WI38 (cell line): ENCODE data around the gene ADAT3.

Experiments used
- H3K4me3 ChIP-seq: 2 replicates; pipeline ENCODE4 v1.5.1; 2011; ENCODE audit warnings: low read depth, mild to moderate bottlenecking, control low read depth, low read length
- TF ChIP-seq, protein P1 (sequence below): IDR thresholded peaks from 2 replicates; pipeline ENCODE4 v1.5.1; 2012; ENCODE audit warnings: low read depth, mild to moderate bottlenecking, control low read depth, low read length

ADAT3 gene

DNA sequence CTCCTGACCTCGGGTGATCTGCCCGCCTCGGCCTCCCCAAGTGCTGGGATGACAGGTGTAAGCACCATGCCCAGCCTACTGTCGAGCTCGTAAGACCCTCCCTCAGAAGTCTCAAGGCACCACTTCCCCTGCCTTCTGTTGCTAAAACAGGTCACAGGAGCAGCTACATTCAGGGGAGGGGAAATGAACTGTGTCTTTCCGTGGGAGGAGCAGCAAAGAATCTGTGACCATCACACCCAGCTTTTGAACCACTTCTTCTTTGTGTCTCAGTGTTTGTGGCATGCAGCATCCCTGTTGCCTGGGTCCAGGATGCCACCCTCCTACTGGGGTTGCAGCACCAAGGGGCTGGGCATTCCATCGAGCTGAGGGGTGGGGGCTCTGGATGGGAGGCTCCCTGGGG, 28.0 kb downstream of the ADAT3 start:
- H3K4me3 ChIP-seq: no peak overlapping the region
- TF ChIP-seq, protein P1, sequence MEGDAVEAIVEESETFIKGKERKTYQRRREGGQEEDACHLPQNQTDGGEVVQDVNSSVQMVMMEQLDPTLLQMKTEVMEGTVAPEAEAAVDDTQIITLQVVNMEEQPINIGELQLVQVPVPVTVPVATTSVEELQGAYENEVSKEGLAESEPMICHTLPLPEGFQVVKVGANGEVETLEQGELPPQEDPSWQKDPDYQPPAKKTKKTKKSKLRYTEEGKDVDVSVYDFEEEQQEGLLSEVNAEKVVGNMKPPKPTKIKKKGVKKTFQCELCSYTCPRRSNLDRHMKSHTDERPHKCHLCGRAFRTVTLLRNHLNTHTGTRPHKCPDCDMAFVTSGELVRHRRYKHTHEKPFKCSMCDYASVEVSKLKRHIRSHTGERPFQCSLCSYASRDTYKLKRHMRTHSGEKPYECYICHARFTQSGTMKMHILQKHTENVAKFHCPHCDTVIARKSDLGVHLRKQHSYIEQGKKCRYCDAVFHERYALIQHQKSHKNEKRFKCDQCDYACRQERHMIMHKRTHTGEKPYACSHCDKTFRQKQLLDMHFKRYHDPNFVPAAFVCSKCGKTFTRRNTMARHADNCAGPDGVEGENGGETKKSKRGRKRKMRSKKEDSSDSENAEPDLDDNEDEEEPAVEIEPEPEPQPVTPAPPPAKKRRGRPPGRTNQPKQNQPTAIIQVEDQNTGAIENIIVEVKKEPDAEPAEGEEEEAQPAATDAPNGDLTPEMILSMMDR: no peak

DNA sequence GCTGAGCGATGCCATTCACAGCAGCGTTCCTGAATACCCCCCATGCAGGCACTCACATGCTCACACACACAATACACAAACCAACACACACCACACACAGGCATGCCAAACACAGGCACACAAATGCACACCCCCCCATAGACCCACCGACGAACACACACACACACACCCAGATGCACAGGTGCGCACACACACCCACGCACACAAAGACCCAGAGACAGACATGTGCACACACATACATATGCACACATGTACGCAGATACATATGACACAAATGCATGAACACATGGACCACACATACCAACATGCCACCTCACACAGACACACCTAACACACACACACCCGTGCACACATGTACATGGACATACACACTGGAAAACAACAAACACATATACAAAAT, 28.7 kb downstream of the ADAT3 start:
- no peak overlapping the region for H3K4me3 ChIP-seq
- TF ChIP-seq, protein P1: no peak

GRCh38 chr19:1935484-1936208, 30.4 kb downstream of the ADAT3 start:
- H3K4me3 ChIP-seq: no peak overlapping the region
- TF ChIP-seq, protein P1: no peak

DNA sequence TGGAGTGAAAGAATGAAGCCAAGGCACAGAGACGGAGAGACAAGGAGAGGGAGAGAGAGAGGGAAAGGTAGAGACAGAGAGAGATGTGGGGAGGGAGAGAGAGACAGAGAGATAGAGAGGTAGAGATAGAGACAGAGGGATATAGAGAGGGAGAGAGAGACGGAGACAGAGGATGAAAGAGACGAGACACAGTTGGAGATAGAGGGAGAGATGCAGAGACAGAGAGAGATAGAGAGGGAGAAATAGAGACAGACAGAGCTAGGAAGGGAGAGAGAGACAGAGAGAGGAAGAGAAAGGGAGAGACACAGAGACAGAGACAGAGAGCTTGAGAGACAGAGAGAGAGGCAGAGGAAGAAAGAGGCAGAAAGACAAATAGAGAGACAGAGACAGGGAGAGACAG, 31.2 kb downstream of the ADAT3 start:
- TF ChIP-seq, protein P1: no peak
- no peak overlapping the region for H3K4me3 ChIP-seq

DNA sequence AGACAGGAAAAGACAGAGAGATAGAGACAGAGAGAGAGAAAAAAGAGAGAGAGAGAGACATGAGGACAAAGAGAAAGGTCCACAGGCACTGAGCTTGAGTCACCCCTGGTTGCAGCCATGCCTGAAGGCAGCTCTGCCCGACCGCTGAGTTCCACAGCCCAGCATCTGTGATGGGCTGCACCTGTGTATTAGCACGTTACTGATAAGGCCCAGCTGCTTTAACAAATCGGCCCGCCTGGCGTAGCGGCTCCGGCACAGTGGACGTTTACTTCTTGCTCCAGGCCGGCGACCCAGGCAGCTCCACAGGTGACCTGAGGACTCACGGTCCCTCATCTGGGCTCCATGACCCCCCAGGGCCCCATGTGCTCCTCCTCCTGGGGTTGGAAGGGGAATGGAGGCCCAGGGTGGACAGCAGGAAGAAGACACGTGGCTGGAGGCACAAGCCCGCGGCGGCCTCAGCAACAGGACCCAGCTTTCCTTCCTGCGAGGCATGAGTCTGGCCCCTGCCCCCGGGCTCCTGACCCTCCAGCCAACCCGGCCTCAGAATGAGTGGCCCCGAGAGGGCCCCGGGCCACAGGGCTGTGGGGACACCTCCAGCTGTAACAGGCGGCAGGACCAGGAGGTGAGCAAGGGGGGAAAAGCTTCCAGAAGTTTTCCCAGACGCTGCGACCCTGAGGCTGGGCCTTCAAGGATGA, 31.9 kb downstream of the ADAT3 start:
- H3K4me3 ChIP-seq: no peak overlapping the region
- TF ChIP-seq, protein P1: no peak

DNA sequence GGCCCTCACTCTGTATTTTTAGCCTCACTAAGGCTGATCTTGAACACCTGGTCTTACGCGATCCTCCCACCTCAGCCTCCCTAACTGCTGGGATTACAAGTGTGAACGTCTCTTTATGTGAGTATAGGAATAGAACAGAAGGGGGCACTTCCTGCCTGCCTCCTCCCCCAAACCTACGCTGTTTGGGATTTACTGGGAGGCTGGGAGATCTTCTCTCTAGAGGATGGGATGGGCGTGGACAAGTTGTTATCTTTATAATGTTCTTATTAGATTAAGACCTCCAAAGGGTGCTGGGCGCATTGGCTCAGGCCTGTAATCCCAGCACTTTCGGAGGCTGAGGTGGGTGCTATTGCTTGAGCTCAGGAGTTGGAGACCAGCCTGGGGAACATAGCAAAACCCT, 32.9 kb downstream of the ADAT3 start:
- TF ChIP-seq, protein P1: no peak
- H3K4me3 ChIP-seq: no peak overlapping the region

GRCh38 chr19:1941146-1942077, 36.2 kb downstream of the ADAT3 start, which contains the start of gene CSNK1G2:
CSNK1G2 (plus strand) TSS chr19:1941172; CDS start chr19:1969773, 28,601 bp downstream.
- TF ChIP-seq, protein P1: no peak
- peak within 1 kb of the TSS; percentile 78 for H3K4me3 ChIP-seq
